GM12878 (cell line): ENCODE data around the gene NKAIN4. TPM values are rescaled to one million over a fixed set of nuclear protein-coding genes. Genes with fewer than 3 reads are reported as not detected.

Experiments used
- CHD4 ChIP-seq: fragments of 200-600 bp; sonication (generic); IDR thresholded peaks from 2 replicates; pipeline ENCODE4 v1.6.1; 2016; ENCODE audit warnings: mild to moderate bottlenecking
- JUND ChIP-seq: IDR thresholded peaks from 2 replicates; pipeline ENCODE4 v1.6.1; 2012; ENCODE audit warnings: low read depth, mild to moderate bottlenecking, low read length, improper control_type of control experiment, moderate library complexity
- NBN ChIP-seq: fragments of 450-650 bp; IDR thresholded peaks from 2 replicates; pipeline ENCODE4 v1.6.1; 2016
- NFYB ChIP-seq: IDR thresholded peaks from 2 replicates; pipeline ENCODE4 v1.6.1; 2011; ENCODE audit warnings: low read depth, mild to moderate bottlenecking, low read length, improper control_type of control experiment, moderate library complexity; ENCODE audit not compliant: insufficient read depth
- PAX5 ChIP-seq: IDR thresholded peaks from 2 replicates; pipeline ENCODE4 v1.6.1; 2011; ENCODE audit warnings: low read depth, low read length, borderline replicate concordance
- RELA ChIP-seq: fragments of 450-650 bp; IDR thresholded peaks from 2 replicates; pipeline ENCODE4 v1.8.0; 2014; ENCODE audit warnings: borderline replicate concordance; ENCODE audit not compliant: partially characterized antibody
- SUPT20H ChIP-seq: IDR thresholded peaks from 2 replicates; pipeline ENCODE4 v1.6.1; 2011; ENCODE audit warnings: low read depth, mild to moderate bottlenecking, low read length, moderate library complexity, borderline replicate concordance; ENCODE audit not compliant: control insufficient read depth
- TARDBP ChIP-seq: IDR thresholded peaks from 2 replicates; pipeline ENCODE4 v1.6.1; 2016; ENCODE audit warnings: borderline replicate concordance
- polyA plus RNA-seq, 11 experiments: library from polyadenylated mRNA; depleted of rRNA in 4 of 11; unstranded in 6 of 11; stranded (reverse) in 5 of 11; fragments of >200 nt; fragmentation: Nextera tagmentation in 4 of 11; fragmentation: Illumina TruSeq in 1 of 11; extraction: Ambion mirVana in 4 of 11; extraction: Trizol in 1 of 11; gene quantifications; 1 replicate in 1 of 11; 2 replicates in 10 of 11; pipeline versions ENCODE4 v1.2.1 to v1.2.3, GENCODE V29; 2011 to 2016; ENCODE audit warnings: inconsistent platforms in 2 of 11, missing spikeins in 2 of 11, low read depth in 1 of 11
- total RNA-seq, 4 experiments: library from RNA; depleted of rRNA in 3 of 4; stranded (reverse); fragments of >200 nt in 3 of 4; fragmentation: Illumina TruSeq in 1 of 4; extraction: Trizol in 1 of 4; gene quantifications; 2 replicates each; pipeline versions ENCODE4 v1.2.1 to v1.2.3, GENCODE V29; 2013 to 2021
- TF ChIP-seq, protein P1 (sequence below): IDR thresholded peaks from 2 replicates; pipeline ENCODE4 v1.6.1; 2011; ENCODE audit warnings: mild to moderate bottlenecking, low read depth, low read length, moderate library complexity; ENCODE audit not compliant: insufficient replicate concordance
- TF ChIP-seq, protein P2 (sequence below): fragments of 450-650 bp; formaldehyde crosslinking; IDR thresholded peaks from 2 replicates; pipeline ENCODE4 v1.4.0; 2020; ENCODE audit warnings: mild to moderate bottlenecking, moderate library complexity
- TF ChIP-seq, protein P3 (sequence below): IDR thresholded peaks from 2 replicates; pipeline ENCODE4 v1.6.1; 2011; ENCODE audit warnings: low read depth, low read length, improper control_type of control experiment, borderline replicate concordance

Gene NKAIN4
- total and polyA plus RNA-seq, 10 of the 15 experiments (the other 5 are each of a cell fraction or from before 2014, with no cell fraction given) = 0.11 TPM; not detected in 9

DNA sequence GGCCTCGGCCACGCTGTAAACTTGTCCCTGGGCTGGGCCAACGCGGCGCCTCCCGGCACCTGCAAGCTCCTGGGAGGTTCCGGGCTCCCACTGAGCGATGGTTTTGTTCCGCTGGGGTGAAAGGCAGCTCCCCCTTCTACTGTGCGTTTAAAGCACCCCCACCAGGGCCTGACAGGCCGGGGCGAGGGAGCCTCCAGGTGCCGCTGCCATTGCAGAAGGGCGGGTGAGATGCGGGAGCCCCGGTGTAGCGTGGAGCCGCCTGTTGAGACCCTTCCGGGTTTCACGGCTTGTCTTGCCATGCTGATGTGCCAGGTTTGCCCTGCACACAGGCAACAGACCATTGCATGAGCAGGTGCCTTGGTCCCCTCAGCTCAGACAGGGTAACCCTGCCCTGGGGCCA lies 41.6 kb upstream of the NKAIN4 start (continued):
- TF ChIP-seq, protein P1, sequence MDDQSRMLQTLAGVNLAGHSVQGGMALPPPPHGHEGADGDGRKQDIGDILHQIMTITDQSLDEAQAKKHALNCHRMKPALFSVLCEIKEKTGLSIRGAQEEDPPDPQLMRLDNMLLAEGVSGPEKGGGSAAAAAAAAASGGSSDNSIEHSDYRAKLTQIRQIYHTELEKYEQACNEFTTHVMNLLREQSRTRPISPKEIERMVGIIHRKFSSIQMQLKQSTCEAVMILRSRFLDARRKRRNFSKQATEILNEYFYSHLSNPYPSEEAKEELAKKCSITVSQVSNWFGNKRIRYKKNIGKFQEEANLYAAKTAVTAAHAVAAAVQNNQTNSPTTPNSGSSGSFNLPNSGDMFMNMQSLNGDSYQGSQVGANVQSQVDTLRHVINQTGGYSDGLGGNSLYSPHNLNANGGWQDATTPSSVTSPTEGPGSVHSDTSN = no peak
- TF ChIP-seq JUND = no peak
- TF ChIP-seq CHD4 = no peak
- no peak for TF ChIP-seq NFYB
- no peak for TF ChIP-seq TARDBP
- no peak for TF ChIP-seq SUPT20H
- no peak for TF ChIP-seq NBN
- TF ChIP-seq RELA = no peak
- TF ChIP-seq, protein P2, sequence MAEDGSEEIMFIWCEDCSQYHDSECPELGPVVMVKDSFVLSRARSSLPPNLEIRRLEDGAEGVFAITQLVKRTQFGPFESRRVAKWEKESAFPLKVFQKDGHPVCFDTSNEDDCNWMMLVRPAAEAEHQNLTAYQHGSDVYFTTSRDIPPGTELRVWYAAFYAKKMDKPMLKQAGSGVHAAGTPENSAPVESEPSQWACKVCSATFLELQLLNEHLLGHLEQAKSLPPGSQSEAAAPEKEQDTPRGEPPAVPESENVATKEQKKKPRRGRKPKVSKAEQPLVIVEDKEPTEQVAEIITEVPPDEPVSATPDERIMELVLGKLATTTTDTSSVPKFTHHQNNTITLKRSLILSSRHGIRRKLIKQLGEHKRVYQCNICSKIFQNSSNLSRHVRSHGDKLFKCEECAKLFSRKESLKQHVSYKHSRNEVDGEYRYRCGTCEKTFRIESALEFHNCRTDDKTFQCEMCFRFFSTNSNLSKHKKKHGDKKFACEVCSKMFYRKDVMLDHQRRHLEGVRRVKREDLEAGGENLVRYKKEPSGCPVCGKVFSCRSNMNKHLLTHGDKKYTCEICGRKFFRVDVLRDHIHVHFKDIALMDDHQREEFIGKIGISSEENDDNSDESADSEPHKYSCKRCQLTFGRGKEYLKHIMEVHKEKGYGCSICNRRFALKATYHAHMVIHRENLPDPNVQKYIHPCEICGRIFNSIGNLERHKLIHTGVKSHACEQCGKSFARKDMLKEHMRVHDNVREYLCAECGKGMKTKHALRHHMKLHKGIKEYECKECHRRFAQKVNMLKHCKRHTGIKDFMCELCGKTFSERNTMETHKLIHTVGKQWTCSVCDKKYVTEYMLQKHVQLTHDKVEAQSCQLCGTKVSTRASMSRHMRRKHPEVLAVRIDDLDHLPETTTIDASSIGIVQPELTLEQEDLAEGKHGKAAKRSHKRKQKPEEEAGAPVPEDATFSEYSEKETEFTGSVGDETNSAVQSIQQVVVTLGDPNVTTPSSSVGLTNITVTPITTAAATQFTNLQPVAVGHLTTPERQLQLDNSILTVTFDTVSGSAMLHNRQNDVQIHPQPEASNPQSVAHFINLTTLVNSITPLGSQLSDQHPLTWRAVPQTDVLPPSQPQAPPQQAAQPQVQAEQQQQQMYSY (CRISPR knock-in tag) = no peak
- no peak for TF ChIP-seq PAX5
- TF ChIP-seq, protein P3, sequence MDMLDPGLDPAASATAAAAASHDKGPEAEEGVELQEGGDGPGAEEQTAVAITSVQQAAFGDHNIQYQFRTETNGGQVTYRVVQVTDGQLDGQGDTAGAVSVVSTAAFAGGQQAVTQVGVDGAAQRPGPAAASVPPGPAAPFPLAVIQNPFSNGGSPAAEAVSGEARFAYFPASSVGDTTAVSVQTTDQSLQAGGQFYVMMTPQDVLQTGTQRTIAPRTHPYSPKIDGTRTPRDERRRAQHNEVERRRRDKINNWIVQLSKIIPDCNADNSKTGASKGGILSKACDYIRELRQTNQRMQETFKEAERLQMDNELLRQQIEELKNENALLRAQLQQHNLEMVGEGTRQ = no peak
